SH-SY5Y (cell line): ENCODE data around the gene GCAT.

Source experiments
- GATA2 ChIP-seq: IDR thresholded peaks from 2 replicates; pipeline ENCODE4 v1.6.1; 2011; ENCODE audit warnings: mild to moderate bottlenecking, low read depth, low read length
- GATA3 ChIP-seq: IDR thresholded peaks from 2 replicates; pipeline ENCODE4 v1.6.1; 2011; ENCODE audit warnings: low read depth, mild to moderate bottlenecking, low read length, moderate library complexity

GCAT gene

GRCh38 chr22:37860796-37861421, 53.2 kb downstream of the GCAT start:
- TF ChIP-seq GATA2 (no peak), GATA3 (no peak)

- no peak for TF ChIP-seq GATA3
- no peak for TF ChIP-seq GATA2
Observed at GRCh38 chr22:37862570-37863325, 55.0 kb downstream of the GCAT start.

GRCh38 chr22:37865510-37865909, 57.8 kb downstream of the GCAT start:
- no peak for TF ChIP-seq GATA2
- no peak for TF ChIP-seq GATA3
